Left kidney (tissue), 2 donors: Measurements from ENCODE around the gene ARSG. TPM values are rescaled to one million over a fixed set of nuclear protein-coding genes. Genes with fewer than 3 reads are reported as not detected.
"Not testable (repeated sequence)": the region's sequence is repeated elsewhere in the genome, so short reads cannot be mapped to it uniquely, and the experiment has no call there.

Source experiments
- DNase-seq: peaks from one replicate; pipeline ENCODE4 v3.0.0-alpha.2; 2013
- polyA plus RNA-seq: library from polyadenylated mRNA; unstranded; fragments of 120-200 nt; gene quantifications from one replicate; pipeline ENCODE4 v1.2.1, GENCODE V29; 2013; ENCODE audit not compliant: insufficient read length

The ARSG gene
- polyA plus RNA-seq, 1 donor = 6.2 TPM

DNA sequence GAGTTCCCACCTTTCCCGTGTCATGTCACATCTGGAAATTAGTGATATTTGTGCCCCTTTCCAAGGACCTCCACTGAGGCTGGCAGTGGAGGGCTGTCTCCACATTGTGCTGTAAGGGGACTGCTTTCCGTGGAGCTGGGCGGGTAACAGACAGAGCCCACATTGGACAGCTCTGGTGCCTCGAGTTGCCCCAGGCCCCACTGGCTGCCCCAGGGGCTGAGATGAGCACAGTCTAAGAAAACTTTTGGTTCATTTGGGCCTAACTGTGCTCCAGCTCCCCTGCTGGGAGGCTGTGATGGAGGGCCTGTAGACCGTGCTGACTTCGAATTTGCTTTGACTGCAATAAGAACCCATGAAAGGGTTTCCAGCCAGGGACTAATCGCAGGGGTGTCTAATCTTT lies 38.0 kb downstream of the ARSG start:
- no peak for DNase-seq

DNA sequence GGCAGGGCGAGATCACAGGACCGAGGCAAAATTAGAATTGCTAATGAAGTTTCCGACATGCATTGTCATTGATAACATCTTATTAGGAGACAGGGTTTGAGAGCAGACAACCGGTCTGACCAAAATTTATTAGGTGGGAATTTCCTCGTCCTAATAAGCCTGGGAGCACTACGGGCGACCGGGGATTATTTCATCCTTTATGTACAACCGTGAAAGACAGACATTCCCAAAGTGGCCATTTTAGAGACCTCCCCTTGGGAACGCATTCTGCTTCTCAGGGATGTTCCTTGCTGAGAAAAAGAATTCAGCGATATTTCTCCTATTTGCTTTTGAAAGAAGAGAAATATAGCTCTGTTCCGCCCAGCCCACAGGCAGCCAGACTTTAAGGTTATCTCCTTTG lies 40.6 kb downstream of the ARSG start:
- not testable (repeated sequence) for DNase-seq

DNA sequence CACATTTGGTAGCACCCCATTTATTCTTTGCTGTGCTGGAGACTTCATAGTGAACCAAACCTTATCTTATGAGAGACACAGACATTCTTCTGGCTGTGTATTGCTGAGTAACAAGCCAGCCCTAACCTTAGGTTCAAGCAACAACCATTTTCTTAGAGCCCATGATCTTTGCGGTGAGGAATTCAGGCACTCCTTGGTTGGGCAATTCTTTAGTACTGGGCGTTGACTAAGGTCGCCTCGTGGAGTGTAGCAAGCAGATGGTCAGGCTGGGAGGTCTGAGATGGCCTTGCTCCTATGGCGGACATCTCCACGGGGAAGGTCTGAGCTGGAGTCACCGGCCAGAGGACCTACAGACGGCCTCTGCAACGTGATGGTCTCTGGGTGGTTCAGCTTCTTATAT lies 43.1 kb downstream of the ARSG start:
- DNase-seq = no peak

DNA sequence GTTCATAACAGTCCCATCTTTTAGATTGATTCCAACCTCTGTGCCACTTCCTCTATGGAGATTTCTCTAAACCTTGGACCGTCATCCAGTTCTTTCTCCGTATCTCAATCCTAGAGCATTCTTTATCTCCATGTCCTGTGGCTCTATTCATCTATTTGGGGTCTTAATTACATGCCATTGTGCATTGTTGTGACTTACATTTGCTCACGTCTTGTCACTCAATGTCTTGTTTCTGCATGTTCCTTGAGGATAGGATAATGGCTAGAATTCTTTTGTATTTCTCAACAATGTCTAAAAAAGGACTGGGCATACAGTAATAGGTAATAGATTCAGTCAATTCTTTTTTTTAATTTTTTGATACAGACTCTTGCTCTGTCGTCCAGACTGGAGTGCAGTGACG lies 50.2 kb downstream of the ARSG start:
- DNase-seq = no peak

DNA sequence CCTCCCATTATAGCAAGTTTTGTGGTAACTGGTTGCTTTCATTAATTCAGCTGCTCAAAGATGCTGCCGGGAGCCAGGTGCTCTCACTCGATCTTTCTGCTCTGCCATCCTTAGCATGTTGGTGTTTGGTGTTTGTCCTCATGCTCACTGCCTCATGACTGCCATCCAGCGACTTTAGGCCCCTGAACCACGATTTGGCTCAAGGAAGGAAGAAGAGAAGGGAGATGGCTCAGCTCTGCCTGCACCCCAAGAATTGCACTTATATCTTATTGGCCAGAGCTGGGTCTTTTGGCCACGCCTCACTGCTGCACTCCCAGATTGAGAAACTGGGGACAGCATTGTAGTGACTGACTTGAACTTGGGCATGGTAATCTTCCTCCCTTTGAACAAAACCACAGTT lies 52.7 kb downstream of the ARSG start:
- DNase-seq = no peak

DNA sequence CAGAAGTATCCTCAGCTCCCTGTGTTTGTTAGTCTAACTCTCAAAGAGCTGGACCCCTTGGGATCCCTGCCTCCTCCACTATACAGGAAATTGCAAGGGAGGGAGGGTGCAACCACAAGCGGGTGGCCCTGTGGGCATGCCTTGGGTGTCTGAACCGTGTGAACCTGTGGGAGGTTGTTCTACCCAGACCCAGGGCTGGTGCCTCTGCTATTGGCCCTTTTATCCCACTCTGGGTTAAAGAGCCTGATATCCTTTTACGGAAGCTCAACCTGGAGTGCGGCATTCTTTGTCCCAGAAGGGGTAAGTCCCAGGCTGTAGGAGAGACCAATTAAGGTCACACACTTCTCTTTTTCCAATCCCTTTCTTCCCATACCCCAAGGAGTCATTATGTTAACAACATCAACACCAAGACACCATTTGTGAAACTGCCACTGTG lies 53.4 kb downstream of the ARSG start:
- no peak for DNase-seq

DNA sequence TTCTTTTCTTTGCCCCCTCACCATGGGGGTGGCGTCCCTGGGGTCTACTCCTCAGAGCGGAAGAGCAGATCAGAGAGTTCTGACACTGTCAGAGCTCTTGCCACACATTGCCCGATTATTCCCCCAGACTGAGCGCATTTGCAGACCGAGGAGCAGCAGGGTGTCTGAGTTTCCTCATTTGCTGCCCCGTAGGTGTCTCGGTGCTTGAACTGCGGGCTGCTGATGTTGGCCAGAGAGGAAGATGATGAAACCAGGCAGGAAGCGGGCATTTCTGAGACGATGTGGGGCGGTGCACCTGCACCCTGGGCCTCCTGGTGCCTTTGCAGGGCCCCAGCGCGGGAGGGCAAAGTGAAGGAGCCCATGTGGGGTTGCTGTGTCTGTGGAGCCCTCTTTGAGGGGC lies 55.2 kb downstream of the ARSG start:
- no peak for DNase-seq

DNA sequence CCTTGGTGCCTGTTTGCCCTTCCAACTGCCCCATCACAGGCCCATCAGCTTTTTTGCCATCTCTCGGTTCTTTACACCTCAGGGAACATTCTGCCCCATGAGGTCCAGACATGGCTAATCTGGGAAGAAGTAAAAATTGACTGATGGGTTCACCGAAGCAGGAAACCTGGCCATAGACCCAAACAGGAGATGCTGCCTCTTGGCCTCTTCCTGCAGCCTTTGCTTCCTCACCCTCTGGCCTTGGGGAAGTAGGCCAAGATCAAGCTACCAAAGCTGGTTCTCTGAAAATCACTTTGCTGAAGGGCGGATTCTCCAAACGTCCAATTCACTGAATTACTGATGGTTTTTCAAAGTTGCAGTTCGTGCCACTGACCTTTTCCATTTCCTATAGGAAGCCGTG lies 56.1 kb downstream of the ARSG start:
- DNase-seq = no peak

DNA sequence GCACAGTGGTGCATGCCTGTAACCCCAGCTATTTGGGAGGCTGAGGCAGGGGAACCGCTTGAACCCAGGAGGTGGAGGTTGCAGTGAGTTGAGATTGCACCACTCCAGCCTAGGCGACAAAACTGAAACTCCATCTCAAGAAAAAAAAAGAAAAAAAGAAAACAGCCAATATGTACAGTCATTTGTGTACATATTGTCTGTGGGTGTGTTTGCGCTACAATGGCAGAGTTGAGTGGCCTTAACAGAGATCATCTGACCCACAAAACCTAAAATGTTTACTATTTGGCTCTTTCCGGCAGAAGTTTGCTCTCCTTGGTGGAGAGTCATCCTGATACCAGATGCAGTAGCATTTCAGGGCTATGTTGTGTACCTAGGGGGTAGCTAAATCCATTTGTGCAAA lies 57.9 kb downstream of the ARSG start:
- no peak for DNase-seq

DNA sequence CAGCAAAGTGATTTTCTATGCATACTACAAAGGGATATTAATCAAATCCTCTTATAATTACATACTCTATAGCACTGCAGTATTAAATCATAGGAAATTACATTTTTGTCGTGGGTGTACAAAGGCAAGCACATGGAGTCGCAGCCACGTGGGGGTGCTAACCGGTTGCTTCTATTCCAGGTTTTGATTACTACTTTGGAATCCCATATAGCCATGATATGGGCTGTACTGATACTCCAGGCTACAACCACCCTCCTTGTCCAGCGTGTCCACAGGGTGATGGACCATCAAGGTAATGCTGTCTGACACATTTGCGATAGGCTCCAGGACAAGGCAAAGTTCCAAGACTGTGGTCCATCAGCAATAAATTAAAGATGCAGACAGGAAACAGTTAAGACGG lies 60.1 kb downstream of the ARSG start:
- DNase-seq = no peak

DNA sequence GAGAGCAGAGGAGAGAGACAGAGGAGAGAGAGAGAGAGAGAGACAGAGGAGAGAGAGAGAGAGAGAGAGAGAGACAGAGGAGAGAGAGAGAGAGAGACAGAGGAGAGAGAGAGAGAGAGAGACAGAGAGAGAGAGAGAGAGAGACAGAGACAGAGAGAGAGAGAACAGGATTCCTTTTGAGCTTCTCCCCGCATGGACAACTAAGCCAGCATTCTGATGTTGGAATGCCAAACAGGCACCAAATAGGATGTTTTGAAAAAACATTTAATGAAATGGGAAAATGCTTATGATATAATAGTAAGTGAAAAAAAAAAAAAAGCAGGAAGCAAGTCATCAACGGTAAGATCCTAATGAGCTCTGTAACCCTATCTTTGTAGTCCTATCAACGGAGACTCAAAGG lies 60.7 kb downstream of the ARSG start:
- DNase-seq = no peak

DNA sequence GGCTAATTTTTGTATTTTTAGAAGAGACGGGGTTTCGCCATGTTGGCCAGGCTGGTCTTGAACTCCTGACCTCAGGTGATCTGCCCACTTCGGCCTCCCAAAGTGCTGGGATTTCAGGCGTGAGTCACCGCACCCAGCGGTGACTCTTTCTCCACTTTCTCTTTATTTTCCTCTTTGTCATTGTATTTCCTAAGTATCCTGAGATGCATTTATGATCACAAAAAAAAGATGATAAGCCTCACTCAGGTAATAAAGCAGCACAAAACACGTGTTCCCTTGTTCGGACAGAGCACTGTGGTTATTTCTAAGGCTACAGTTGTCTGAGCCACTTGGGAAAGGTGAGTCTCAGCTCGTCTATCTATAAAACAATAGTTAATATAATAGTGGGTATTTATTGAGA lies 61.4 kb downstream of the ARSG start:
- not testable (repeated sequence) for DNase-seq

DNA sequence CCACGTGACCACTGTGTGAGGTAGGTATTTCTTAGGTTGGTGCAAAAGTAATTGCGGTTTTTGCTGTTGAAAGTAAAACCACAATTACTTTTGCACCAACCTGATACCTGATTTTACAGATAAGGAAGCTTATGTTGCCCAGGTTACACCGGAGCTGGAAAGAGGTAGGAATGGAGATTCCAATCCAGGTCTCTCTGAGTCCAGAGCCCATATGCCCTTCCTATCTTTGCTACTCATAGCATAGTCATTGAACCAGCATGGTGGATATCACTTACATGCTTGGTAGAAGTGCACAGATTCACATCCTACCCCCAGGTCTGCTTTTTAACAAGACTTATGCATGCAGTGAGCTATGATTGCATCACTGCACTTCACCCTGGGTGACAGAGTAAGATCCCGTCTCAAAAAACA lies 61.8 kb downstream of the ARSG start:
- no peak for DNase-seq

DNA sequence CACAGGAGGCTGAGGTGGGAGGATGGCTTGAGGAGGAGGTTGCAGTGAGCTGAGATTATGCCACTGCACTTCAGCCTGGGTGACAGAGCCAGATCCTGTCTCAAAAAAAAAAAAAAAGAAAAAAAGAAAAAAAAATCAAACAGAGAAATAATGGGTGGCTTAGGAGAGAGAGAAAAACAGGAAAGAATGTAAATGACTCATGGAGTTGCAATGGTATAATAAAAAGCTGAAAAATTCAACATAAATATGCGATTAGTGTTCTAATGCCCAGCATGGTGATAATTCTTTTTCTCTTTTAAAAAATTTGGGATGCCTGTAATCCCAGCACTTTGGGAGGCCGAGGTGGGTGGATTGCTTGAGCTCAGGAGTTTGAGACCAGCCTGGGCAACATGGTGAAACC lies 63.0 kb downstream of the ARSG start:
- DNase-seq = not testable (repeated sequence)

DNA sequence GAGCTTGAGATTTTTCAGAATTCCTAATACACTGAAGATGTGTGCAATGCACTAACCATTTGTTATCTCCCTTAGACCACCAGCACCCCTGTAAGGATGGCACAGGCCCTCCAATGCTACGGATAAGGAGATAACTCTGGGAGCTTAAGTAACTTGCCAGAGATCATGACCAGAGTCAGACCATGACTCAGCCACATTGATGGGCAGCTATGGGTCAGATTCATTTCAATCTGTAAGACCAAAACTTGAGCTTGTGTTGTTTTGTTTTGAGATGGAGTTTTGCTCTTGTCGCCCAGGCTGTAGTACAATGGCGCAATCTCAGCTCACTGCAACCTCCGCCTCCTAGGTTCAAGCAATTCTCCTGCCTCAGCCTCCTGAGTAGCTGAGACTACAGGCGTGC lies 63.8 kb downstream of the ARSG start:
- DNase-seq = not testable (repeated sequence)

DNA sequence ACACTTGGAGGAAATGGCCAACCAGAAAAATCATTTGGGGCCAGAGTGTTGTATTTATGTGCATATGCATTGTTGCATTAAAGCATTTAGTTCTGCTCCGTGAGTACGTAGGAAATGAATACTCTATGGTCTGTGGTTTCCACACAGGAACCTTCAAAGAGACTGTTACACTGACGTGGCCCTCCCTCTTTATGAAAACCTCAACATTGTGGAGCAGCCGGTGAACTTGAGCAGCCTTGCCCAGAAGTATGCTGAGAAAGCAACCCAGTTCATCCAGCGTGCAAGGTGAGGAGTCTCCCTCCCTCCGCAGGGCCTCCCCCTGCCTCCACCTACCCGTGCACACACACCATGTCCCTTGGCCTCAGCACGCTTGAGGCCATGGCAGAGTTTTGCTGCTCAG lies 65.2 kb downstream of the ARSG start:
- no peak for DNase-seq

DNA sequence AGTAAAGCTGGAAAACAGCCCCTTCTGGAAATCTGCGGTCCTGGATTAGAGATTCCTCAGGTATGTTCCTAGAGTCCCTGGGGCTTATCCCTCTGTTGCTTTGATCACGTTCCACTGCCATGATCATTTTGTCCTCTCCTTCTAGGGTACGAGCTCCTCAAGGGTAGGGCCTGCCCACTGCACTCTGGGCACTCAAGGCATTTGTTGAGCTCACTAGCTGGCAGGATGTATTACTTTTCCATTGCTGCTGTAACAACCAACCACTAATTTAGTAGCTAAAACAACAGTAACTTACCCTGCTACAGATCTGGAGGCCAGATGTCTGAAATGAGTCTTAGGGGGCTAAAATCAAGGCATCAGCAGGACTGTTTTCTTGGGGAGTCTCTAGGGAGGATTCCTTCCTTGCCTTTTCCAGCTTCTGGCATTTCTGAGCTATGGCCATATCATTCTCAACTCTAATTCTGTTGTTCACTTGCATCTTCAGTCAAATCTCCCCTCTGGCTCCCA lies 65.7 kb downstream of the ARSG start:
- no peak for DNase-seq

DNA sequence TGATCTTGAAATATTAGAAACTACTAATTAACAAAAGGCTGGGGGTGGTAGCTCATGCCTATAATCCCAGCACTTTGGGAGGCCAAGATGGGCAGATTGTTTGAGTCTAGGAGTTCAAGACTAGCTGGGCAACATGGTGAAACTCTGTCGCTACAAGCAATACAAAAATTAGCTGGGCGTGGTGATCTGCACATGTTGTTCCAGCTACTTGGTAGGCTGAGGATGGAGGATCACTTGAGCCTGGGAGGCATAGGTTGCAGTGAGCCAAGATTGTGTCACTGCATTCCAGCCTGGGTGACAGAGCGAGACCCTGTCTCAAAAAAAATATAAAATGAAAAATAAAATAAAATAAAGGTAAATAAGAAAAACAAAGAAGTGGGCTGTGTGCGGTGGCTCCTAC lies 66.6 kb downstream of the ARSG start:
- DNase-seq = no peak

DNA sequence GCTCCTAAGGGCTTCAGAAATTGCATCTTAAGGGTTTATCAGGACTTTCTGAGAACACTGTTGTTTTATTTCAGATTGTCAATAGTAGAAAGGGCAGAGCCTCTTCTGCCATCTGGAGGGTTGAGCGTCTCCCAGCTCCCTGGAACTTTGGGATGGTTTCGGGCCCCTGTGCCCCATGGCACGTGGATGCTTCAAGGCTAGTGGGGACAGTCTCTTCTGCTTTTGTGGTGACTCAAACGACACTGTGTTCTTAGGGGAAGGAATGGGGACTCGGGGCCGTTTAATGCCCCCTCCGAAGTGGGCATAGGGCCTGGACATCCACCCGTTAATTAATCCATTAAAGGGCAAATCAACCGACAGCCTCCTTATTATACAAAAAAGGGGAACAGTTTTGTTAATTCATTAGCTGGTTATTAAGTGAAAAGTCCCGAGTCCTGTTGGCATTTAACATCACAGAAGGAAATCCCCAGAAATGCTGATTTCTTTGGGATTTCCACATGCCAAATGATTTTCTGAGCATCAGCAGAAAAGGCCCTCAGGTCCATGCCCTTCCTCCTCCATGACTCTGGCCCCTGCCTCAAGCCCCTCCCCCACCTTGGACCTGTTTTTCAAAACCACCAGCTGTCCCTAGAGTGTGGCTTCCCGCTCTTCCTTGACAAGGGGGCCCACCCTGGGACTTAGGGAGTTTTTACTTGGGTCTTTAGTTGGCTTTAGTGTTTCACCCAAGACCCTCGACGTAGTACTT lies 68.7 kb downstream of the ARSG start:
- DNase-seq = no peak

DNA sequence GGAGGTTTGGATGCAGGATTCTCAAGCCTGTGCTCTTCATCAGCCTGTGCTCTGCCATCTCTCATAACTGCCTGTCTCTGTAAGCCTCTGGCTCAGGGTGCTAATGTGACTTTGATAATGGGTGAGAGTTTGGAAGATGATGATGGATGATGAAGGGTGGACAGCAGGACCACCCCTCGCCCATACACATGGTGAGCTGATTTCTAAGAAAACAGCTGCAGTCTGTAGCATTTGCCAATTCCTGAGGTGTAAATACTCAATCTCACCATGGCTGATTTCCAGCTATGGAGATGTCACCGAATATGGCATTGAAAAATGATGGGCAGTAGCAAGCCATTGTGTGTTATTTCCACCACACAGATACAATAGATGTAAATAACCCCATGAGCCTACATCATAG lies 74.2 kb downstream of the ARSG start:
- no peak for DNase-seq

DNA sequence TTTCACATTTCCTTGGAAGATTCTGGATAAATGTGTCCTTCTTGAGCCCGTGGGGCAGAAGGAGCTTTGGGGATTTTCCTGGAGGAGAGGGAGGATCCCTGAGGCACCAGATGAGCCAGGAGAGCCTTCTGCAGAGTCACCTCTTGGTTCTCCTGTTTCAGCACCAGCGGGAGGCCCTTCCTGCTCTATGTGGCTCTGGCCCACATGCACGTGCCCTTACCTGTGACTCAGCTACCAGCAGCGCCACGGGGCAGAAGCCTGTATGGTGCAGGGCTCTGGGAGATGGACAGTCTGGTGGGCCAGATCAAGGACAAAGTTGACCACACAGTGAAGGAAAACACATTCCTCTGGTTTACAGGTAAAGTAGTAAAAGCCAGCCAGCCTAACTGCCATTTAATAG lies 77.1 kb downstream of the ARSG start:
- DNase-seq = no peak

DNA sequence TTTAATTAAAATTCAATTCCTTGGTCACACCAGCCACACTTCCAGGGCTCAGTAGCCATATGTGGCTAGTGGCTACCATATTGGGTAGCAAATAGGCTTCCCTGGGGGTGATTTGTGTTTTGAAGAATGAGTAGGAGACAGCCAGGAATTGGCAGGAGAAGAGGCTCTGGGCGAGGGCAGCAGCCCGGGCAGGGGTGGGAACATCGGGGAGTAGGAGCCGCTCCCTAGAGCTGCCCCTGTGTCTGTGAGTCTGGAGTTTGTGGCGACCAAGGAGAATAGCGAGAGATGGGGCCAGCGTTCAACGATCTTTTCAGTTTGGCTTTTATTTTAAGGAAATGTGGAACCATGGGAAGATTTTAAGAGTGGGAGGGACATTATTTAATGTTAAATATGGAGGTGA lies 84.3 kb downstream of the ARSG start:
- DNase-seq = no peak

DNA sequence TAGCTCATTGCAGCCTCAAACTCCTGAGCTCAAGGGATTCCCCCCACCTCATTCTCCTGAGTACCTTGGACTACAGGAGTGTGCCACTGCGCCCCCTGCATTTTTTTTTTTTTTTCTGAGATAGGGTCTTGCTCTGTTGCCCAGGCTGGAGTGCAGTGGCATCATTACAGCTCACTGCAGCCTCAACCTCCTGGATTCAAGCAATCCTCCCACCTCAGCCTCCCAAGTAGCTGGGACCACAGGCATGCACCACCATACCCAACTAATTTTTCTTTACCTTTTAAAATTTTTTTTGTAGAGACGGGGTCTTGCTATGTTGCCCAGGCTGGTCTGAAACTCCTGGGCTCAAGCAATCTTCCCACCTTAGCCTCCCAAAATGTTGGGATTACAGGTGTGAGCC lies 84.9 kb downstream of the ARSG start:
- DNase-seq = not testable (repeated sequence)

DNA sequence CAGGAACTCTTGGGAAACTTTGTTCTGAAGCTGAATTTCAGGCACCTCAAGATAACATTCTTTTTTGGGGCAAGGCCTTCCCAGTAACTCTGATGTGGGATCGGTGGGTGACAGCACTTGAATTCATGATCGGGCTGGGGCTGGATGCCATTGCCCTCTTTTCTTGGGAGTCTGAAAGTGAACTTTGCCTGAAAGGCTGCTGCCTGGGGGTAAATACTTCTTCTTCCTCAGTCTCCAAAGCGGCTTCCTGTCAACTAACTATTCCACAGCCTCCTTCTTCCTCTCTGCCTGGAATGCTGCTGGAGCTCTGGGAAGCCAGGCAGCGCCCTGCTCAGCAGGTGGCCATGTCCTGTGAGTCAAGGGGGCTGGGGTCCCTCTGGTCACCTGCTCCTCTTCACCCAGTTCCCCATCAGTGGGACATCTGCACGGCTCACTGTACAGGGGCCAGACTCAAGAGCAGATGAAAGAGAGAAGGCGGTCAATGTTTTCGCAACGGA lies 86.5 kb downstream of the ARSG start:
- no peak for DNase-seq
